WERI-Rb-1 (cell line): ENCODE results near the gene MDM2.

Source experiments
- DNase-seq: peaks from one replicate; pipeline ENCODE4 v3.0.0-alpha.2; 2020
- H3K27ac ChIP-seq: fragments of 250-450 bp; sonication (Bioruptor Pico); 2 replicates; pipeline ENCODE4 v1.5.1; 2020; ENCODE audit warnings: mild to moderate bottlenecking, moderate library complexity
- H3K27me3 ChIP-seq: fragments of 250-450 bp; sonication (Bioruptor Pico); 2 replicates; pipeline ENCODE4 v1.5.1; 2021; ENCODE audit warnings: mild to moderate bottlenecking, low read depth, moderate library complexity; ENCODE audit not compliant: insufficient read depth, severe bottlenecking
- H3K36me3 ChIP-seq: fragments of 250-450 bp; sonication (Bioruptor Pico); 2 replicates; pipeline ENCODE4 v1.5.1; 2020; ENCODE audit warnings: mild to moderate bottlenecking, moderate library complexity
- H3K4me3 ChIP-seq: 2 replicates; pipeline ENCODE4 v1.5.1; 2011; ENCODE audit warnings: low read depth, mild to moderate bottlenecking, control low read depth, low read length
- H3K9me3 ChIP-seq: fragments of 250-450 bp; sonication (Bioruptor Pico); 2 replicates; pipeline ENCODE4 v1.5.1; 2021; ENCODE audit warnings: mild to moderate bottlenecking, moderate library complexity; ENCODE audit not compliant: severe bottlenecking
- TF ChIP-seq, protein P1 (sequence below): IDR thresholded peaks from 2 replicates; pipeline ENCODE4 v1.5.1; 2011; ENCODE audit warnings: low read depth, mild to moderate bottlenecking, control low read depth, inconsistent platforms, low read length

Gene MDM2

GRCh38 chr12:68786929-68787328, 21.0 kb upstream of the MDM2 start:
- peak overlapping the region; percentile 40; the same call in 1 of the 2 replicates for H3K27ac ChIP-seq
- H3K4me3 ChIP-seq: no peak overlapping the region
- TF ChIP-seq, protein P1, sequence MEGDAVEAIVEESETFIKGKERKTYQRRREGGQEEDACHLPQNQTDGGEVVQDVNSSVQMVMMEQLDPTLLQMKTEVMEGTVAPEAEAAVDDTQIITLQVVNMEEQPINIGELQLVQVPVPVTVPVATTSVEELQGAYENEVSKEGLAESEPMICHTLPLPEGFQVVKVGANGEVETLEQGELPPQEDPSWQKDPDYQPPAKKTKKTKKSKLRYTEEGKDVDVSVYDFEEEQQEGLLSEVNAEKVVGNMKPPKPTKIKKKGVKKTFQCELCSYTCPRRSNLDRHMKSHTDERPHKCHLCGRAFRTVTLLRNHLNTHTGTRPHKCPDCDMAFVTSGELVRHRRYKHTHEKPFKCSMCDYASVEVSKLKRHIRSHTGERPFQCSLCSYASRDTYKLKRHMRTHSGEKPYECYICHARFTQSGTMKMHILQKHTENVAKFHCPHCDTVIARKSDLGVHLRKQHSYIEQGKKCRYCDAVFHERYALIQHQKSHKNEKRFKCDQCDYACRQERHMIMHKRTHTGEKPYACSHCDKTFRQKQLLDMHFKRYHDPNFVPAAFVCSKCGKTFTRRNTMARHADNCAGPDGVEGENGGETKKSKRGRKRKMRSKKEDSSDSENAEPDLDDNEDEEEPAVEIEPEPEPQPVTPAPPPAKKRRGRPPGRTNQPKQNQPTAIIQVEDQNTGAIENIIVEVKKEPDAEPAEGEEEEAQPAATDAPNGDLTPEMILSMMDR: no peak
- H3K9me3 ChIP-seq: no peaks in the 10 kb centered on the region
- no peaks in the 10 kb centered on the region for H3K27me3 ChIP-seq
- no peak for DNase-seq
- no peaks in the 10 kb centered on the region for H3K36me3 ChIP-seq

GRCh38 chr12:68788554-68789143, 19.3 kb upstream of the MDM2 start:
- no peak overlapping the region for H3K27ac ChIP-seq
- no peaks in the 10 kb centered on the region for H3K9me3 ChIP-seq
- no peak overlapping the region for H3K4me3 ChIP-seq

GRCh38 chr12:68789144-68789878, 18.7 kb upstream of the MDM2 start:
- H3K36me3 ChIP-seq: no peaks in the 10 kb centered on the region
- H3K27me3 ChIP-seq: no peaks in the 10 kb centered on the region
- no peaks in the 10 kb centered on the region for H3K9me3 ChIP-seq
- H3K4me3 ChIP-seq: no peak overlapping the region
- no peak for DNase-seq
- H3K27ac ChIP-seq: no peak overlapping the region
- TF ChIP-seq, protein P1: no peak

More at GRCh38 chr12:68788554-68789143, 19.3 kb upstream of the MDM2 start:
- H3K36me3 ChIP-seq: no peaks in the 10 kb centered on the region
- no peaks in the 10 kb centered on the region for H3K27me3 ChIP-seq
- DNase-seq: no peak
- TF ChIP-seq, protein P1: no peak

DNA sequence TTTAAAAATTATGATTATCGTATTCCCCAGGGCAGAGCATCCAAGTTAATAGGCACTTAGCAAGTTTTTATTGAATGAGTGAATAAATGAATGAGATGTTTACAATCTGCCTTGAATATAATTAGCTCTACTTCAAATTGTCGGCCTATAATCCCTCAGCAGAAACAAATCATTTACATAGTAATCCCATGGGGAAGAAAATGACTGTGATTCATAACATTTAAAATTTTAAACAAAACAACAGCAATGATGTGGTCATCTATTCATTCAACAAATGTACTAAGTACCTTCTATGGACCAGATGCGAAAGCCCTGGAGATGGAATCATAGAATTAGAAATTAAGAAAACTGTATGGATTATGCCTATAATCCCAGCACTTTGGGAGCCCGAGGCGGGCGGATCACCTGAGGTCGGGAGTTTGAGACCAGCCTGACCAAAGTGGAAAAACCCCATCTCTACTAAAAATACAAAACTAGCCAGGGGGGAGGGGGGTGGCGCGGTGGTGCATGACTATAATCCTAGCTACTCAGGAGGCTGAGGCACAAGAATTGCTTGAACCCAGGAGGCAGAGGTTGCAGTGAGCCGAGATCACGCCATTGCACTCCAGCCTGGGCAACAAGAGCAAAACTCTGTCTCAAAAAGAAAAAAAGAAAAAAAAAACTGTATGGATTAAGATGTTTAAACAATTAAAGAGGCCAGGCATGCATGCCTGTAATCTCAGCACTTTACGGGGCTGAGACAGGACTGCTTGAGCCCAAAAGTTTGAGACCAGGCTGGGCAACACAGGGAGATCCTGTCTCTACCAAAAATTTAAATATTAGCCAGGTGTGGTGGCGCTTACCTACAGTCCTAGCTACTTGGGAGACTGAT, 17.7 kb upstream of the MDM2 start:
- no peaks in the 10 kb centered on the region for H3K9me3 ChIP-seq
- TF ChIP-seq, protein P1: no peak
- no peak for DNase-seq
- no peak overlapping the region for H3K27ac ChIP-seq
- no peak overlapping the region for H3K4me3 ChIP-seq
- H3K36me3 ChIP-seq: no peaks in the 10 kb centered on the region
- H3K27me3 ChIP-seq: no peaks in the 10 kb centered on the region

- H3K27ac ChIP-seq: no peak overlapping the region
Measured at GRCh38 chr12:68790952-68791234, 17.1 kb upstream of the MDM2 start.

More at GRCh38 chr12:68790952-68791234, 17.1 kb upstream of the MDM2 start:
- no peaks in the 10 kb centered on the region for H3K27me3 ChIP-seq
- DNase-seq: no peak
- H3K36me3 ChIP-seq: no peaks in the 10 kb centered on the region
- H3K4me3 ChIP-seq: no peak overlapping the region
- no peaks in the 10 kb centered on the region for H3K9me3 ChIP-seq
- TF ChIP-seq, protein P1: no peak
